Stimulated activated naive B cell treated with anti-CD40 and anti-IgM and Interleukin-4, amounts not matched to agents 10 μg/mL and 1 μg/mL and 100 μg/mL, for 72 hours (primary cell): ENCODE data around the gene BBS12.
"Not testable (repeated sequence)": the region's sequence is repeated elsewhere in the genome, so short reads cannot be mapped to it uniquely, and the experiment has no call there.

ENCODE experiments used
- ATAC-seq, 2 donors: fragments of 150-1000 bp; cut with Tn5 transposase; replicated peaks; 2 replicates each; pipeline ENCODE4 v1.10.0; 2021; ENCODE audit warnings: moderate library complexity in 1 of 2
- DNase-seq: peaks from one replicate; pipeline ENCODE4 v3.0.0; 2021
- H3K27ac Mint-ChIP-seq: one replicate; pipeline ENCODE4 v1.8.0; 2022; ENCODE audit warnings: mild to moderate bottlenecking, mixed read lengths
- H3K27me3 Mint-ChIP-seq, 2 donors: one replicate each; pipeline ENCODE4 v1.8.0; 2022; ENCODE audit warnings: mixed read lengths in 2 of 2
- H3K36me3 Mint-ChIP-seq, 2 donors: one replicate each; pipeline ENCODE4 v1.8.0; 2022; ENCODE audit warnings: mixed read lengths in 2 of 2, mild to moderate bottlenecking in 1 of 2
- H3K4me1 Mint-ChIP-seq, 2 donors: one replicate each; pipeline ENCODE4 v1.8.0; 2022; ENCODE audit warnings: mixed read lengths in 2 of 2, mild to moderate bottlenecking in 1 of 2
- H3K4me3 Mint-ChIP-seq, 2 donors: one replicate each; pipeline ENCODE4 v1.8.0; 2022; ENCODE audit warnings: mild to moderate bottlenecking in 2 of 2, mixed read lengths in 2 of 2, moderate library complexity in 1 of 2
- H3K9me3 Mint-ChIP-seq, 2 donors: one replicate each; pipeline ENCODE4 v1.8.0; 2022; ENCODE audit warnings: mixed read lengths in 2 of 2, mild to moderate bottlenecking in 1 of 2

BBS12 gene

DNA sequence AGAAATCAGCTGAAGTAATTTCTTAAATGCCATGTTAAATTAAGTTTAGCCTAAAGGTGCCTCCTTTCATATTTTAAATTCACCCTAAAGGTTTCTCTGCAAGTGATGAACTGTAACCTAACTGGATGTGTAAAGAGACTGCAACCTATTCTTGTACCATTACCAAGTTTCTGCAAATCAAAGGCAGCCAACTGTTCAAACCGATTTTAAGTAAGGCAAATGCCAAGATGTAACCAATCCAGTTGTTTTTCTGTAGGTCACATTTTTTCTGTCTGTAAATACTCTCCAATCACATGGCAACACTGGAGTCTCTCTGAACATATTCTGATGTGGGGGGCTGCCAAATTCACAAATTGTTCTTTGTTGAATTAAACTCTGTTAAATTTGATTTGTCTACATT lies 51.8 kb downstream of the BBS12 start:
- H3K4me1 Mint-ChIP-seq, result peaks cover 7 to 15% of the 10 kb centered on the region in 2 donors
- peaks cover 1 to 4% of the 10 kb centered on the region in 2 donors for H3K9me3 Mint-ChIP-seq
- peaks cover 22 to 25% of the 10 kb centered on the region in 2 donors for H3K27me3 Mint-ChIP-seq
- ATAC-seq (no peak), DNase-seq (no peak)
- no peak overlapping the region for H3K27ac Mint-ChIP-seq
- H3K36me3 Mint-ChIP-seq, result no peaks in the 10 kb centered on the region
- no peak overlapping the region for H3K4me3 Mint-ChIP-seq

DNA sequence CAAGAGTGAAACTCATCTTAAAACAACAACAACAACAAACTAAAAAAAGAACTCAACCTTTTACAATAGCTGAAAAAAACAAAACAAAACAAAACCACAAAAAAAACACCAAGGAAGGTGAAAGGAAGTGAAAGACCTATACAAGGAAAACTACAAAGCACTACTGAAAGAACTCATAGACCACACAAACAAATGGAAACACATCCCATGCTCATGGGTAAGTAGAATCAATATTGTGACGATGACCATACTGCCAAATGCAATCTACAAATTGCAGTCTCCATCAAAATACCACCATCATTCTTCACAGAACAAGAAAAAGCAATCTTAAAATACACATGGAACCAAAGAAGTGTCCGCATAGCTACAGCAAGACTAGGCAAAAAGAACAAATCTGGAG lies 52.6 kb downstream of the BBS12 start:
- Mint-ChIP-seq H3K27ac (no peak overlapping the region), H3K4me3 (no peak overlapping the region), H3K4me1 (peaks cover 7 to 15% of the 10 kb centered on the region in 2 donors), H3K27me3 (peaks cover 23 to 24% of the 10 kb centered on the region in 2 donors), H3K9me3 (peaks cover 1 to 4% of the 10 kb centered on the region in 2 donors), H3K36me3 (no peaks in the 10 kb centered on the region)
- ATAC-seq (no peak), DNase-seq (no peak)

DNA sequence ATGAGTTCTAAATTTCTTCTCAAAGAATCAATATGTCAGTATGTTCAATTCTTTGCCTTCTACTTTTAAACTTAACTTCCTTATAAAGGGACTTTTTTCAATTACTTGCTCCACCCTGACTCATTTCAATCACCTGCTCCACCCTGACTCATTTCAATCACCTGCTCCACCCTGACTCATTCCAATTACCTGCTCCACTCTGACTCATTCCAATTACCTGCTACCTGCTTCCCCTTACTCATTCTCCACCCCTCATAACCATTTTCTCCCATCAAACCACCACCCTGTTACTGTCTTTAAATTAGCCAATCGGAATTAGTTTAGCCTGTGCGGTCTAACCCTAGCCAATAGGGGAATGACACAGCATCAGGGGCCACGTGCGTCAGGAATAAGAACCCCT lies 53.8 kb downstream of the BBS12 start:
- H3K36me3 Mint-ChIP-seq, H3K9me3 Mint-ChIP-seq, DNase-seq, H3K27ac Mint-ChIP-seq, H3K4me3 Mint-ChIP-seq: not testable (repeated sequence)
- H3K27me3 Mint-ChIP-seq, result peaks cover 18 to 23% of the 10 kb centered on the region in 2 donors
- H3K4me1 Mint-ChIP-seq, result peaks cover 7 to 15% of the 10 kb centered on the region in 2 donors
- ATAC-seq, result peak; percentile 41 to 72

DNA sequence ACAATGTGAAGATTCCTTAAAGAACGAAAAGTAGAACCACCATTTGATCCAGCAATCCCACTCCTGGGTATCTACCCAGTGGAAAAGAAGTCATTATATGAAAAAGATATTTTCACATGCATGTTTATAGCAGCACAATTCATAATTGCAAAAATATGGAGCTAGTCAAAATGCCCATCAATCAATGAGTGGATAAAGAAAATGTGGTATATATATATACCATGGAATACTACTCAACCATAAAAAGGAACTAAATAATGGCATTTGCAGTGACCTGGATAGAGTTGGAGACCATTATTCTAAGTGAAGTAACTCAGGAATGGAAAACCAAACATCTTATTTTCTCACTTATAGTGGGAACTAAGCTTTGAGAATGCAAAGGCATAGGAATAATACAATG lies 54.4 kb downstream of the BBS12 start:
- not testable (repeated sequence) for H3K9me3 Mint-ChIP-seq, ATAC-seq, DNase-seq, H3K4me3 Mint-ChIP-seq, H3K27ac Mint-ChIP-seq, H3K36me3 Mint-ChIP-seq
- Mint-ChIP-seq H3K27me3 (peaks cover 13 to 18% of the 10 kb centered on the region in 2 donors), H3K4me1 (peaks cover 7 to 15% of the 10 kb centered on the region in 2 donors)

DNA sequence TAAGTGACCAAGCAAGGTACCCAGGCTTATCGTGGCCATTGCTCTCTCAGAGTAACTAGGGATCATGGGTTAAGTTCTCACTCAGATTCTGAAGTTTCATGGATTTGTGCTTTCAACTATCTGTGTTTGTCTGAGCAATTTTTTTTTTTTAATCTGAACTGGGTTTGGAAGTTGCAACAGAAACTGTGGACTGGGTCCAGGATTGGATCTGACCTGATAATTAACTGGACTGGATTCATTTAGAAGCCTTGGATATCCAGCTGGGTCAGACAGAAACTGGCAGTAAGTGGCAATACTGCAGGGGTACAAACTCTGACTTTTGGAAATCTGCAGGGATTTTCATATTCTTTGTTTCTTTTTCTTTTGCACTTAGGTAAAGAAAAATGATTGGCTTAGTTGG lies 55.4 kb downstream of the BBS12 start:
- H3K36me3 Mint-ChIP-seq, result no peaks in the 10 kb centered on the region
- H3K9me3 Mint-ChIP-seq, result peaks cover 1 to 4% of the 10 kb centered on the region in 2 donors
- peaks cover 7 to 15% of the 10 kb centered on the region in 2 donors for H3K4me1 Mint-ChIP-seq
- H3K27me3 Mint-ChIP-seq, result peaks cover 6 to 18% of the 10 kb centered on the region in 2 donors
- no peak for ATAC-seq
- DNase-seq, result no peak
- no peak overlapping the region for H3K4me3 Mint-ChIP-seq
- H3K27ac Mint-ChIP-seq, result no peak overlapping the region

DNA sequence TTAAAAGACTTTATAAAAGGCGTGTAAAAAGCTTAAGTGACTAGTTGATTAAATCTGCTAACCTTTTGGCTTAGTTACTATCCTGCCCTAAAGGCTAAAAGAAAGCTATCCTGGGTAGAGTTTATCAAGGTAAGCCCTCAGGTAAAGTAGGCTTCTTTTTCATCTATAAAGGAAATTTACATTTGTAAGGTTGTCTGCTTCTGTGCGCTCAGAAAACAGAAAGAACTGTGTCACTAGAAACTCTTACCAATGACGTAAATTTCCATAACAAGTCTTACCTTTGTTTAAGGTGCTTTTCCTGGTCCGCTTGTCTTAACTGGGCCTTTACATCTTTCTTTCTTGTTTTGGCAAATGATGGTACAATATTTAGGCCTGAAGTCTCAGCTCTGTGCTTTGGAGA lies 56.4 kb downstream of the BBS12 start:
- Mint-ChIP-seq H3K27me3 (peaks cover 0 to 14% of the 10 kb centered on the region in 2 donors), H3K27ac (no peak overlapping the region), H3K36me3 (no peaks in the 10 kb centered on the region), H3K9me3 (peaks cover 1 to 4% of the 10 kb centered on the region in 2 donors), H3K4me1 (peaks cover 7 to 15% of the 10 kb centered on the region in 2 donors), H3K4me3 (no peak overlapping the region)
- ATAC-seq, result no peak
- no peak for DNase-seq

DNA sequence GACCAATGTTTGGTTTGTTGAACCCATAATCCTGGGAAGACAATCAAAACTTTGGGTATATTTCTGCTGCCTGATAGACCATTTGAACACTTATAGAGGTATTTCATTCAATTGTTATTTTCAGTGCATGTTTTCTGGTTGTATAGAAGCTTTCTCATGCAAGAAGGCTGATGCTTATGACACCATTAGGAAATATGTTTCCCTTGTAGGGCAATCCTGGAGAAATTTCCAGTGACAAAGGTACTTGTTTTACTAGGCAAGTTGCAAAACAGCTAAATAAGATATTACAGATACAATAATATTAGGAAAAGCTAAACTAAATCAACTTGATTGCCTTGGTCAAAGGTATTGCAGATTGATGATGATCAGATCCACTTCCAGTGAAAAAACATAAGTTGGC lies 61.3 kb downstream of the BBS12 start:
- ATAC-seq (no peak), DNase-seq (no peak)
- Mint-ChIP-seq H3K4me3 (no peak overlapping the region), H3K27me3 (peaks cover 13 to 17% of the 10 kb centered on the region in 2 donors), H3K36me3 (no peaks in the 10 kb centered on the region), H3K9me3 (no peaks in the 10 kb centered on the region), H3K27ac (no peak overlapping the region), H3K4me1 (no peaks in the 10 kb centered on the region)
